Fibroblast of lung (primary cell): ENCODE data around the gene HHAT. TPM values are rescaled to one million over a fixed set of nuclear protein-coding genes. Genes with fewer than 3 reads are reported as not detected.

Source experiments
- DNase-seq, 2 donors: peaks; one replicate each; pipeline versions ENCODE4 v3.0.0 to v3.0.0-alpha.2; 2010; ENCODE audit warnings: low read depth in 2 of 2
- H2AFZ ChIP-seq: 2 replicates; pipeline ENCODE4 v1.5.1; 2012; ENCODE audit warnings: low read length, control low read depth, inconsistent platforms
- H3K27ac ChIP-seq: 2 replicates; pipeline ENCODE4 v1.5.1; 2011; ENCODE audit warnings: low read length, control low read depth; ENCODE audit not compliant: insufficient read depth
- H3K27me3 ChIP-seq: 2 replicates; pipeline ENCODE4 v1.5.1; 2011; ENCODE audit warnings: mild to moderate bottlenecking, low read length; ENCODE audit not compliant: control insufficient read depth, insufficient read depth
- H3K36me3 ChIP-seq: 2 replicates; pipeline ENCODE4 v1.5.1; 2011; ENCODE audit warnings: low read length; ENCODE audit not compliant: control insufficient read depth, insufficient read depth
- H3K4me1 ChIP-seq: 2 replicates; pipeline ENCODE4 v1.5.1; 2011; ENCODE audit warnings: low read length; ENCODE audit not compliant: control insufficient read depth, insufficient read depth; ENCODE audit errors: extremely low read depth
- H3K4me2 ChIP-seq: 2 replicates; pipeline ENCODE4 v1.5.1; 2011; ENCODE audit warnings: low read length, control low read depth; ENCODE audit not compliant: insufficient read depth; ENCODE audit errors: extremely low read depth
- H3K4me3 ChIP-seq, 4 experiments: fragments of 200-600 bp in 1 of 4; sonication (generic) in 1 of 4; replicated peaks in 1 of 4; 2 replicates each; pipeline ENCODE4 v1.5.1; 2011 to 2016; ENCODE audit warnings: low read length in 4 of 4, low read depth in 3 of 4, mild to moderate bottlenecking in 3 of 4, control low read depth in 2 of 4, inconsistent platforms in 1 of 4, mixed read lengths in 1 of 4; ENCODE audit not compliant: insufficient read depth in 1 of 4; ENCODE audit errors: control extremely low read depth in 1 of 4
- H3K79me2 ChIP-seq: 2 replicates; pipeline ENCODE4 v1.5.1; 2012; ENCODE audit warnings: mild to moderate bottlenecking, low read length, inconsistent platforms; ENCODE audit not compliant: control insufficient read depth, insufficient read depth
- H3K9ac ChIP-seq: 2 replicates; pipeline ENCODE4 v1.5.1; 2011; ENCODE audit warnings: mild to moderate bottlenecking, low read length, control low read depth; ENCODE audit not compliant: insufficient read depth
- H3K9me3 ChIP-seq: 2 replicates; pipeline ENCODE4 v1.5.1; 2012; ENCODE audit warnings: low read depth, low read length; ENCODE audit not compliant: control insufficient read depth, insufficient read depth
- H4K20me1 ChIP-seq: 2 replicates; pipeline ENCODE4 v1.5.1; 2011; ENCODE audit warnings: low read length; ENCODE audit not compliant: control insufficient read depth, insufficient read depth; ENCODE audit errors: extremely low read depth
- EZH2 ChIP-seq: IDR thresholded peaks from 2 replicates; pipeline ENCODE4 v1.5.1; 2012; ENCODE audit warnings: low read length, control low read depth, mild to moderate bottlenecking; ENCODE audit errors: missing control alignments
- polyA plus RNA-seq, 2 donors: library from polyadenylated mRNA; depleted of rRNA in 1 of 2; stranded (reverse) in 1 of 2; unstranded in 1 of 2; fragments of >200 nt; gene quantifications; 2 replicates each; pipeline ENCODE4 v1.2.1, GENCODE V29; 2011 to 2012; ENCODE audit warnings: missing spikeins in 1 of 2
- total RNA-seq: library from RNA; depleted of rRNA; stranded (reverse); fragments of >200 nt; gene quantifications from 2 replicates; pipeline ENCODE4 v1.2.1, GENCODE V29; 2014
- TF ChIP-seq, protein P1 (sequence below), 2 donors: IDR thresholded peaks in 1 of 2; conservative IDR thresholded peaks in 1 of 2; 1 replicate in 1 of 2; 2 replicates in 1 of 2; pipeline ENCODE4 v1.5.1; 2011 to 2012; ENCODE audit warnings: low read length in 2 of 2, control low read depth in 1 of 2, inconsistent platforms in 1 of 2, low read depth in 1 of 2, mild to moderate bottlenecking in 1 of 2

The HHAT gene
- total and polyA plus RNA-seq, 2 donors (not counting 1 experiment from before 2014, with no cell fraction given), result 3.6 to 4.8 TPM

DNA sequence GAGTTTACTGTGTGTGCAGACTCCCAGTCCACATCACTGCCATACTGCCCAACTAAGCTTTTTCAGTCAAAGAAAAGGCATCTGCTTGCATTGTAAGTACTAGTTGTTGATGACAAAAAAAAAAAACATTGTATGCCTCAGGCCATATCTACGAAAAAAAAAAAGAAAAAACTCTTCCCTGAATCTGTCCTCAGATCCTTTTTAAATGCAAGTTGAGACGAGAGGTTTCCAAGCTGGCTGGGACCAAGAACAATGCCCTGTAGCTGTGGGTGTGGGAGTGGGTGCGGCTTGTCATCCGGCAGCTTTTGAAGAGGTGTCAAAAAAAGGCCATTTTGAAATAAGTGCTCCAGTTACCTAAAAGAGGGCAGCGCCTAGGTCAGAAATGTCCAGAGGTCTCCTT, 29.2 kb upstream of the HHAT start:
- TF ChIP-seq, protein P1, sequence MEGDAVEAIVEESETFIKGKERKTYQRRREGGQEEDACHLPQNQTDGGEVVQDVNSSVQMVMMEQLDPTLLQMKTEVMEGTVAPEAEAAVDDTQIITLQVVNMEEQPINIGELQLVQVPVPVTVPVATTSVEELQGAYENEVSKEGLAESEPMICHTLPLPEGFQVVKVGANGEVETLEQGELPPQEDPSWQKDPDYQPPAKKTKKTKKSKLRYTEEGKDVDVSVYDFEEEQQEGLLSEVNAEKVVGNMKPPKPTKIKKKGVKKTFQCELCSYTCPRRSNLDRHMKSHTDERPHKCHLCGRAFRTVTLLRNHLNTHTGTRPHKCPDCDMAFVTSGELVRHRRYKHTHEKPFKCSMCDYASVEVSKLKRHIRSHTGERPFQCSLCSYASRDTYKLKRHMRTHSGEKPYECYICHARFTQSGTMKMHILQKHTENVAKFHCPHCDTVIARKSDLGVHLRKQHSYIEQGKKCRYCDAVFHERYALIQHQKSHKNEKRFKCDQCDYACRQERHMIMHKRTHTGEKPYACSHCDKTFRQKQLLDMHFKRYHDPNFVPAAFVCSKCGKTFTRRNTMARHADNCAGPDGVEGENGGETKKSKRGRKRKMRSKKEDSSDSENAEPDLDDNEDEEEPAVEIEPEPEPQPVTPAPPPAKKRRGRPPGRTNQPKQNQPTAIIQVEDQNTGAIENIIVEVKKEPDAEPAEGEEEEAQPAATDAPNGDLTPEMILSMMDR (conservative IDR thresholded peaks at IDR 0.05 in 1 of 2, IDR thresholded peaks at IDR 0.05 in 1 of 2; ENCODE audit: low read depth in 1 of 2, low read length in 2 of 2), result no peak
- TF ChIP-seq EZH2, result no peak
- H3K4me1 ChIP-seq, result peaks cover 5% of the 10 kb centered on the region
- DNase-seq, result no peak

DNA sequence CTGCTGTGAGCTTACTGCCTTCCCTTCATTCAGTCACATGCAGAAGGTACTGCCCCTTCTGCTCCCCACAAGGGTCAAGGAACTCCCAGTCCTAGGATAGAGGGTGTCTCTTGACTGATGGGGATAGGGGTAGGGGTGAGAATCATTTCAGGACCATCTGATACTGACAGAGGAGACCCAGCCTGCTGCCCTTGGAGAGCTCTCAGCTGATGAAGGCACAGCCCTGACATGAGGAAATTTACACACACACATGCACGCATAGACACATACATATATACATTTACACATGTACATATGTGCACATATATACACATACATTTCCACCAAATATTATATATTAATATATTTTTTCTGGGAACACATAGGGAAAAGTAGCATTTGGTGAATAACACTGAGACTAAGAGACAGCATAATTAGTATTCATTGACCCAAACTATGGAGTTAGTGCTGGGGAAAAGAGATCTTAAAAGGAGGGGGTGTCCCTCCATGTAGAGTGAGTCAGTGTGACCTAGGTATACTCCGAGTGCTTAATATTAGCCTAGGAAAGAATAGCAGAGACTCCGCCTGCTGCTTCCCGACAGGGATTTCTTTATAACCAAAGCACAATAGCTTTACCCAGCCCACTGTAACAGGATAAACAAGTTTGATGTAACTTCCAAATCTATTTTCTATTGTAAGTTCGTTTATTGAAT, 27.6 kb upstream of the HHAT start:
- no peak for DNase-seq
- Histone ChIP-seq H3K36me3 (no peaks in the 10 kb centered on the region), H3K4me3 (no peak overlapping the region), H3K9ac (no peak overlapping the region), H3K27ac (no peak overlapping the region), H4K20me1 (no peaks in the 10 kb centered on the region), H3K4me1 (peaks cover 2% of the 10 kb centered on the region), H3K9me3 (no peaks in the 10 kb centered on the region), H2AFZ (no peak overlapping the region), H3K27me3 (peaks cover 3% of the 10 kb centered on the region), H3K4me2 (no peak overlapping the region), H3K79me2 (no peaks in the 10 kb centered on the region)
- TF ChIP-seq, protein P1 (conservative IDR thresholded peaks at IDR 0.05 in 1 of 2, IDR thresholded peaks at IDR 0.05 in 1 of 2; ENCODE audit: low read depth in 1 of 2, low read length in 2 of 2), result no peak

More for the DNA sequence above, 29.2 kb upstream of the HHAT start:
- no peaks in the 10 kb centered on the region for H3K9me3 ChIP-seq
- H3K36me3 ChIP-seq, result no peaks in the 10 kb centered on the region
- H3K27ac ChIP-seq, result no peak overlapping the region
- H3K79me2 ChIP-seq, result no peaks in the 10 kb centered on the region
- no peaks in the 10 kb centered on the region for H4K20me1 ChIP-seq
- H3K27me3 ChIP-seq, result peaks cover 3% of the 10 kb centered on the region
- H3K4me2 ChIP-seq, result no peak overlapping the region
- no peak overlapping the region for H3K4me3 ChIP-seq
- no peak overlapping the region for H3K9ac ChIP-seq
- no peak overlapping the region for H2AFZ ChIP-seq

DNA sequence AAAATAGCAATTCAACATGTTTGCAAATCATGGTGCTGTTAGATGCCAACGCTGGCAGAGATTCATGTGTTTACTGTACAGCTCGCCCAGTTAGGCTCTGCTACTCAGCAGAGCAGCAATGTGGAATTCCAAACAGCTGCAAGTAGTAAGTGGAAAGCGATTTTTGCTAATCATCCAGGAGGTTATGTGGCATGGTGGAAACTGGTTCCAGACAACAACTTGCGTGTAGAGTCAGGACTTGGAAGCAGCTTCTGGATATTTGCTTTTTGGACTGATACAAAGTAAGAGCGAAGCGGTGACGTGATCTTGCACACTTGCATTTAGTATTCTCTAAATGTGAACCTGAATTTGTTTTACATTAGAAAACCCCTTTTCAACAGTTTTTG, 27.1 kb upstream of the HHAT start:
- TF ChIP-seq EZH2, result no peak
- TF ChIP-seq, protein P1 (conservative IDR thresholded peaks at IDR 0.05 in 1 of 2, IDR thresholded peaks at IDR 0.05 in 1 of 2; ENCODE audit: low read depth in 1 of 2, low read length in 2 of 2), result no peak
- H3K27ac ChIP-seq, result no peak overlapping the region
- H3K79me2 ChIP-seq, result no peaks in the 10 kb centered on the region
- H3K4me2 ChIP-seq, result peak overlapping the region; percentile 9
- peaks cover 3% of the 10 kb centered on the region for H3K27me3 ChIP-seq
- no peak overlapping the region for H2AFZ ChIP-seq
- DNase-seq, result peak in 1 of 2 donors; percentile 55
- no peaks in the 10 kb centered on the region for H3K9me3 ChIP-seq
- H3K9ac ChIP-seq, result no peak overlapping the region
- H4K20me1 ChIP-seq, result no peaks in the 10 kb centered on the region
- H3K4me1 ChIP-seq, result peaks cover 2% of the 10 kb centered on the region
- H3K4me3 ChIP-seq, result no peak overlapping the region
- H3K36me3 ChIP-seq, result no peaks in the 10 kb centered on the region
